ENCODE measurements around the gene MEGF11.

The MEGF11 gene

DNA sequence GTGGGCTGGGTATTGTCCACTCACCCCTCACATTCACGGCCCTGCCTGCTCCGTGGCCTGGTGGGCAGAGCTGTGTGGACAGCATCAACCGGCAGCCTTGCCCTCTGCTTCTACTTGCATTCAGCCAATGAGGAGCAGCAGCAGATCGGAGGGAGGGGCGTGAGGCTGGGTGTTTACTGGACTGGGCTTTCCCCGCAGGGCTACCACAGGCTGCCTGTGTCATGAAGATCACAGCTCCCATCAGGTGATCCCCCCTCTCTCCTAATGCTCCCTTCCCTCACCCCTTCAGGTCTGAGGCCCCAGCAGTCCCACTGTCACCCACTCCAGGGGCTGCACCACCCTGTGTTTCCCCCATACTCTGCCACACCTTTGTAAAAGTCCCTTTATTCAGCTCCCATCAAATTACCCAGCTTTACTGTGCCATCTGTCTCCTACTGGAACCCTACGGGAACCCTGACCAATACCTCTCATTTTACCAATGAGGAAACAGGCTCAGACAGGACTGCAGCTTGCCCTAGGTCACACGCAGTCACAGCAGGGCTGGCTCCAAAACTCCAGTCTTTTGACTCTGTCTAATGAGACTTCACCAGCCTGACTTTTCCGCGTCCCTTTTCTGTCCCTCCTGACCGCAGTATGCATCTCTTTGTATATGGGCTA lies 81.1 kb downstream of the MEGF11 start:
- Mint-ChIP-seq H3K4me3 (no peak overlapping the region), H3K4me1 (no peaks in the 10 kb centered on the region), H3K27me3 (ENCODE audit: low read depth) (peaks cover 66% of the 10 kb centered on the region), H3K36me3 (ENCODE audit: low read depth) (no peaks in the 10 kb centered on the region), H3K9me3 (no peaks in the 10 kb centered on the region), H3K27ac (no peak overlapping the region)
- TF ChIP-seq, protein P1, sequence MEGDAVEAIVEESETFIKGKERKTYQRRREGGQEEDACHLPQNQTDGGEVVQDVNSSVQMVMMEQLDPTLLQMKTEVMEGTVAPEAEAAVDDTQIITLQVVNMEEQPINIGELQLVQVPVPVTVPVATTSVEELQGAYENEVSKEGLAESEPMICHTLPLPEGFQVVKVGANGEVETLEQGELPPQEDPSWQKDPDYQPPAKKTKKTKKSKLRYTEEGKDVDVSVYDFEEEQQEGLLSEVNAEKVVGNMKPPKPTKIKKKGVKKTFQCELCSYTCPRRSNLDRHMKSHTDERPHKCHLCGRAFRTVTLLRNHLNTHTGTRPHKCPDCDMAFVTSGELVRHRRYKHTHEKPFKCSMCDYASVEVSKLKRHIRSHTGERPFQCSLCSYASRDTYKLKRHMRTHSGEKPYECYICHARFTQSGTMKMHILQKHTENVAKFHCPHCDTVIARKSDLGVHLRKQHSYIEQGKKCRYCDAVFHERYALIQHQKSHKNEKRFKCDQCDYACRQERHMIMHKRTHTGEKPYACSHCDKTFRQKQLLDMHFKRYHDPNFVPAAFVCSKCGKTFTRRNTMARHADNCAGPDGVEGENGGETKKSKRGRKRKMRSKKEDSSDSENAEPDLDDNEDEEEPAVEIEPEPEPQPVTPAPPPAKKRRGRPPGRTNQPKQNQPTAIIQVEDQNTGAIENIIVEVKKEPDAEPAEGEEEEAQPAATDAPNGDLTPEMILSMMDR (IDR thresholded peaks at IDR 0.05; ENCODE audit: unreplicated experiment in 3 of 3) = no peak

DNA sequence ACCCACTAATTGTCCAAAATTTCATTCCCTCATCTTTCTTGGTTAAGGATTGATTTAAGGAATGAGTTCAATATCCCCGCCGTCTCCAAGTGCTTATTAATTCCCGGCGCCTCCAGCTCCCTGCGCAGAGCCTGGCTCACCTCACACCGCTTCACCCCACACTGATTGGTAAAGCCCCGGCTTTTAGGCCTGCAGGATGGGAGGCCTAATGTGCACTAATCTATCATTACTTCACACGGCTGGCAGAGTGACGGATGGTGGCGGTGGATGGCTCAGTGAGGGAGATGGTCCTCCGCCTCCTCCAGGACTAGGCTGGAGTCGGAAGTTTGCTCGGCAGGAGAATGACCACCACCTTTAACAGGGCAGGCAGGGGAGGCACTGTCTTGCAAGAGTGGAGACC lies 81.7 kb downstream of the MEGF11 start:
- TF ChIP-seq, protein P1 (IDR thresholded peaks at IDR 0.05; ENCODE audit: unreplicated experiment in 3 of 3) = no peak
- Mint-ChIP-seq H3K27ac (no peak overlapping the region), H3K4me3 (no peak overlapping the region), H3K36me3 (ENCODE audit: low read depth) (no peaks in the 10 kb centered on the region), H3K4me1 (no peaks in the 10 kb centered on the region), H3K27me3 (ENCODE audit: low read depth) (peaks cover 65% of the 10 kb centered on the region), H3K9me3 (no peaks in the 10 kb centered on the region)

DNA sequence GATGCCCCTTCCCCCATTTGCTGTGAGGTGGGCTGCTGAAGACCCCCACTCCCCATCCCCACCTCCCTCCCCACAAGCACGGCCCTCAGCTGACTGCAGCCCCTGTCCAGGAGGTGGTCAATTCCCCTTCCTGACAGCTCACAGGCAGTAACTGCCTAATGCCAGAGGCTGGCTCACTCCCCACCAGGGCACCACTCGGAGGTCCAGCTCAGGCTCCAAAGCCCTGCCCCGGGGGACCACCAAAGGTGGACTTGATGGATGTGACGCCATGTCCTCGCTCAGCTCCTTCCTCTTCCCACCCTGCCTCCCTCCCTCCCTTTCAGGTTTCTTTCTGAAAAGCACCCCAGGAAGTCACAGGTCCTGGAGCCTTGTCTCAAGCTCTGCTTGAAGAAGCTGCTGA lies 82.8 kb downstream of the MEGF11 start:
- no peak overlapping the region for H3K27ac Mint-ChIP-seq
- peaks cover 69% of the 10 kb centered on the region for H3K27me3 Mint-ChIP-seq (ENCODE audit: low read depth)
- TF ChIP-seq, protein P1 (IDR thresholded peaks at IDR 0.05; ENCODE audit: unreplicated experiment in 3 of 3) = no peak
- H3K4me3 Mint-ChIP-seq = no peak overlapping the region
- H3K36me3 Mint-ChIP-seq (ENCODE audit: low read depth) = no peaks in the 10 kb centered on the region
- H3K4me1 Mint-ChIP-seq = peaks cover 9% of the 10 kb centered on the region
- H3K9me3 Mint-ChIP-seq = no peaks in the 10 kb centered on the region

DNA sequence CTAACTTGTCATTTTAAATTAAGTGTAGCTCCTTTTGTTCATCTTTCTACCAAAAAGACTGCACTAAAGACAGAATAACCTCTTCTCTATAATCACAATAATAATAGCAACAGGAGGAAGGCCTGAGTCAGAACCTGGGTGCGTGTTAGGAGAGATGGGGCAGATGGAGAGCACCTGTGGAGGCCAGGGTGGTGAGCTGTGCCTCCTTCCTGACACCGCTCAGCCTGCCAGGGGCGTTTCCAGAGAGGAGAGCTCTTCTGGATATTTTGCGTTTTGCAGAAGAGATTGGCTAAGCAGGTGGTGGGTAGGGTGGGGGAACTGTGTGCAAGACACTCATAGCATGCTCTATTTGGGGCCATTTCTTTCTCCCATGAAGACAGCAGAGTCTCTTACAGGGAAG lies 83.5 kb downstream of the MEGF11 start:
- Mint-ChIP-seq H3K36me3 (ENCODE audit: low read depth) (no peaks in the 10 kb centered on the region), H3K4me1 (peaks cover 9% of the 10 kb centered on the region), H3K4me3 (no peak overlapping the region), H3K27me3 (ENCODE audit: low read depth) (peaks cover 64% of the 10 kb centered on the region), H3K9me3 (no peaks in the 10 kb centered on the region), H3K27ac (no peak overlapping the region)
- TF ChIP-seq, protein P1 (IDR thresholded peaks at IDR 0.05; ENCODE audit: unreplicated experiment in 3 of 3) = no peak

DNA sequence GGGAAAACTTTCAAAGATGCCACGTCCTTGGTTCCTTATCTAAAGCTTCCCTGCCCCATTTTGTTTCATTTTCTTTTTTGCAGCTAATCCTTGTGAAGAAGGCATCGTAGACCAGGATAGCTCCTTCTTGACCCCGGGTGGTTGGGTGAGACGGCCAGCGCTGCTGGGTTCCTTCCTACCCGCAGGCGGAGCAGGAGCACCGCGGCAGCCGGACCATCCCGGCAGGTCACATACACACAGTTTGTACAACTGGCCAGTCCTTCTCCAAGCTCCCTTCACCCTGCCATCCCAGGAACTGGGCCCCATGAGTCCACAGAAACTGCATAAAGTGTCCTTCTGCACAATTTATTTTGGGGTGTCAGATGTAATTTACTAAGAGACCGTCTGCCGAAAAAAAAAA lies 83.9 kb downstream of the MEGF11 start:
- H3K4me3 Mint-ChIP-seq = no peak overlapping the region
- H3K36me3 Mint-ChIP-seq (ENCODE audit: low read depth) = no peaks in the 10 kb centered on the region
- no peak overlapping the region for H3K27ac Mint-ChIP-seq
- TF ChIP-seq, protein P1 (IDR thresholded peaks at IDR 0.05; ENCODE audit: unreplicated experiment in 3 of 3) = no peak
- H3K9me3 Mint-ChIP-seq = no peaks in the 10 kb centered on the region
- H3K4me1 Mint-ChIP-seq = peaks cover 9% of the 10 kb centered on the region
- peaks cover 61% of the 10 kb centered on the region for H3K27me3 Mint-ChIP-seq (ENCODE audit: low read depth)

DNA sequence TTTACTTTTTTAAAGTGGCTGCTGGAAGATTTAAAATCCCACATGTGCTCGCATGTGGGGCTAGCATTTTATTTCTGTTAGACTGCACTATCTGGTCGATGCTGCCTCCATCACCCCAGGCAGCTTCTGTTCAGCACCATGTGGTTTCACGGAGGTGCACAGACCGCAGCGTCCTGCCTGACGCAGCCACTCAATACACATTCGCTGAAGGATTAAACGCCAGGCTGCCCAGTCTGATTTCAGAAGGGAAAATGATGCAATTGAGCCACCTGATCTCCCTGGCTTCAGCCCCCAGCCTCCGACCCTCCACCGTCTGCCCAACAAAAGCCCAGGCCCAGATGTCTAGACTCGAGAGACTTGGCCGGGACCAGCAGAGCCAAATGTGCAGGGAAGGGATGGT lies 84.5 kb downstream of the MEGF11 start:
- H3K27ac Mint-ChIP-seq = no peak overlapping the region
- H3K4me3 Mint-ChIP-seq = no peak overlapping the region
- peaks cover 9% of the 10 kb centered on the region for H3K4me1 Mint-ChIP-seq
- H3K27me3 Mint-ChIP-seq (ENCODE audit: low read depth) = peaks cover 59% of the 10 kb centered on the region
- no peaks in the 10 kb centered on the region for H3K36me3 Mint-ChIP-seq (ENCODE audit: low read depth)
- TF ChIP-seq, protein P1 (IDR thresholded peaks at IDR 0.05; ENCODE audit: unreplicated experiment in 3 of 3) = no peak
- H3K9me3 Mint-ChIP-seq = no peaks in the 10 kb centered on the region
